Bronchial epithelial cell (primary cell): ENCODE data around the gene C19orf85. TPM values are rescaled to one million over a fixed set of nuclear protein-coding genes. Genes with fewer than 3 reads are reported as not detected.

Experiments
- DNase-seq: peaks from one replicate; pipeline ENCODE4 v3.0.0-alpha.2; 2010; ENCODE audit warnings: low read depth
- FAIRE-seq: peaks from 2 replicates; lab custom pipeline; 2011; peaks lifted over from hg19 to GRCh38; lab: Jason Lieb, UNC
- H3K27me3 ChIP-seq: 2 replicates; pipeline ENCODE4 v1.5.1; 2011; ENCODE audit warnings: low read length; ENCODE audit not compliant: control insufficient read depth, insufficient read depth
- H3K36me3 ChIP-seq: 2 replicates; pipeline ENCODE4 v1.5.1; 2011; ENCODE audit warnings: low read length; ENCODE audit not compliant: control insufficient read depth, insufficient read depth
- H3K4me3 ChIP-seq: 2 replicates; pipeline ENCODE4 v1.5.1; 2011; ENCODE audit warnings: mild to moderate bottlenecking, low read depth, low read length, control low read depth
- total RNA-seq: library from RNA; depleted of rRNA; stranded (reverse); fragments of >200 nt; gene quantifications from 2 replicates; pipeline ENCODE4 v1.2.1, GENCODE V29; 2014
- TF ChIP-seq, protein P1 (sequence below): IDR thresholded peaks from 2 replicates; pipeline ENCODE4 v1.5.1; 2011; ENCODE audit warnings: mild to moderate bottlenecking, moderate library complexity, low read length, control low read depth, inconsistent platforms; ENCODE audit not compliant: insufficient read depth, severe bottlenecking

The C19orf85 gene
- total RNA-seq, 1 donor from 2014 or later, result not detected

- Histone ChIP-seq H3K36me3 (no peaks in the 10 kb centered on the region), H3K4me3 (no peak overlapping the region), H3K27me3 (peaks cover 5% of the 10 kb centered on the region)
- FAIRE-seq, result no peak
- TF ChIP-seq, protein P1, sequence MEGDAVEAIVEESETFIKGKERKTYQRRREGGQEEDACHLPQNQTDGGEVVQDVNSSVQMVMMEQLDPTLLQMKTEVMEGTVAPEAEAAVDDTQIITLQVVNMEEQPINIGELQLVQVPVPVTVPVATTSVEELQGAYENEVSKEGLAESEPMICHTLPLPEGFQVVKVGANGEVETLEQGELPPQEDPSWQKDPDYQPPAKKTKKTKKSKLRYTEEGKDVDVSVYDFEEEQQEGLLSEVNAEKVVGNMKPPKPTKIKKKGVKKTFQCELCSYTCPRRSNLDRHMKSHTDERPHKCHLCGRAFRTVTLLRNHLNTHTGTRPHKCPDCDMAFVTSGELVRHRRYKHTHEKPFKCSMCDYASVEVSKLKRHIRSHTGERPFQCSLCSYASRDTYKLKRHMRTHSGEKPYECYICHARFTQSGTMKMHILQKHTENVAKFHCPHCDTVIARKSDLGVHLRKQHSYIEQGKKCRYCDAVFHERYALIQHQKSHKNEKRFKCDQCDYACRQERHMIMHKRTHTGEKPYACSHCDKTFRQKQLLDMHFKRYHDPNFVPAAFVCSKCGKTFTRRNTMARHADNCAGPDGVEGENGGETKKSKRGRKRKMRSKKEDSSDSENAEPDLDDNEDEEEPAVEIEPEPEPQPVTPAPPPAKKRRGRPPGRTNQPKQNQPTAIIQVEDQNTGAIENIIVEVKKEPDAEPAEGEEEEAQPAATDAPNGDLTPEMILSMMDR, result no peak
- DNase-seq, result no peak
Observed at GRCh38 chr19:55490478-55491432, 26.2 kb upstream of the C19orf85 start.

DNA sequence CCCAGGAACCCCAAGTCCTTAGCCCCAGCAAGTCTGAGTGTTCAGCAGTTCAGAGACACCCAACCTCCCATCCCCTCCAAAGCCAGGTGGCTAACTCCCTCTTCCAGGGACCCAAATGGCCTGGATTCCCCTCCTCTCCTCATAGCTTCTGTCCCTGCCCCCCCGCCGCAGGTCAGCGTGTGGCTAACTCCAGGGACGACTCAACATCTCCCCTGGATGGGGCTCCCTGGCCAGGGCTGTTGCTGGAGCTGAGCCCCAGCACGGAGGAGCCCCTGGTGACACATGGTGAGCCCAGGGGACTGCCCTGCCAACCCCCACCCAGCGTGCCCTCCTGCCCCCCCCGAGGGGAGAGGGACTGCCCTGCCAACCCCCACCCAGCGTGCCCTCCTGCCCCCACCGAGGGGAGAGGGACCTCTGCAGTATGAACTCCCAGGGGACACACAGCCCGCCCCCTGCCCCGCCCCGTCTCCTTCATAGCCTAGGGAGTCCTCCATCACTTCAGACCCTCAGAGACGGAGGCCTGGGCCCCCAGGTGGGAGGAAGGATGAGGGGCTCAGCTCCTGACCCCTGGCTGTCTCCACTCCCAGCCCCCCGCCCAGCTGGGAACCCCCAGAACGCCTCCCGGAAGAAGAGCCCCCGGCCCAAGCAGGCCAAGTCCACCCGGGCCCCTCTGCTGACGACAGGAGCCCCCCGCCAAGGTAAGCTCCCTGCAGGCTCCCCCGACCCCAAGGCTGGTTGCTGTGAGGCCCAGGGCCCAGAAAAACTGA, 25.3 kb upstream of the C19orf85 start:
- no peak overlapping the region for H3K4me3 ChIP-seq
- no peaks in the 10 kb centered on the region for H3K36me3 ChIP-seq
- TF ChIP-seq, protein P1, result no peak
- FAIRE-seq (no peak), DNase-seq (no peak)
- H3K27me3 ChIP-seq, result peaks cover 5% of the 10 kb centered on the region

DNA sequence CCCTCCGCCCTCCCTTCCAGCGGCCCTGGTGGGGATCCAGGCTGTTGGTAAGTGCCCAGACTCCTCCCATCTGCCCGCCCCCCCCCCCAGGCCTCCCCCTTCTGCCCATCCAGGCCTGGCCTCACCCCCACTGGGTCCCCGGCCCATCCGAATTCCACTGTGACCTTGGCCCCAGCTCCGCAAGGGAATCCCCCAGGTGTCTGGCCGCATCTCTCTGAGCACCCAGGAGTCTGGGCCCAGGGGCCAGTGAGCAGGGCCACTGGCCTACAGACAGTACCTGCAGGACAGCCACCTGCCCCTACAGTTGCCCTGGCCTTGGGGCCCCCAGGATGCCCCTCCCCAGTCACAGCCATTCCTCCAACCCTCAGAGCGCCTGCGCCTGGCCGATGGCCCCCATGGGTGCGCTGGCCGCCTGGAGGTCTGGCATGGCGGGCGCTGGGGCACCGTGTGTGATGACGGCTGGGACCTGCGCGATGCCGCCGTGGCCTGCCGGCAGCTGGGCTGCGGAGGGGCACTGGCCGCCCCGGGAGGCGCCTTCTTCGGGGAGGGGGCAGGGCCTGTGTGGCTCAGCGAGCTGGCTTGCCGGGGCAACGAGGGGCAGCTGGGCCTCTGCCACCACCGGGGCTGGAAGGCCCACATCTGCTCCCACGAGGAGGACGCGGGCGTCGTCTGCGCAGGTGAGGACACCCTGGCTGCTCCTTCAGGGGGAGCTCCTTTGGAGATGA, 24.6 kb upstream of the C19orf85 start:
- H3K27me3 ChIP-seq, result peaks cover 5% of the 10 kb centered on the region
- H3K4me3 ChIP-seq, result no peak overlapping the region
- TF ChIP-seq, protein P1, result no peak
- DNase-seq, result no peak
- no peaks in the 10 kb centered on the region for H3K36me3 ChIP-seq
- FAIRE-seq, result no peak

DNA sequence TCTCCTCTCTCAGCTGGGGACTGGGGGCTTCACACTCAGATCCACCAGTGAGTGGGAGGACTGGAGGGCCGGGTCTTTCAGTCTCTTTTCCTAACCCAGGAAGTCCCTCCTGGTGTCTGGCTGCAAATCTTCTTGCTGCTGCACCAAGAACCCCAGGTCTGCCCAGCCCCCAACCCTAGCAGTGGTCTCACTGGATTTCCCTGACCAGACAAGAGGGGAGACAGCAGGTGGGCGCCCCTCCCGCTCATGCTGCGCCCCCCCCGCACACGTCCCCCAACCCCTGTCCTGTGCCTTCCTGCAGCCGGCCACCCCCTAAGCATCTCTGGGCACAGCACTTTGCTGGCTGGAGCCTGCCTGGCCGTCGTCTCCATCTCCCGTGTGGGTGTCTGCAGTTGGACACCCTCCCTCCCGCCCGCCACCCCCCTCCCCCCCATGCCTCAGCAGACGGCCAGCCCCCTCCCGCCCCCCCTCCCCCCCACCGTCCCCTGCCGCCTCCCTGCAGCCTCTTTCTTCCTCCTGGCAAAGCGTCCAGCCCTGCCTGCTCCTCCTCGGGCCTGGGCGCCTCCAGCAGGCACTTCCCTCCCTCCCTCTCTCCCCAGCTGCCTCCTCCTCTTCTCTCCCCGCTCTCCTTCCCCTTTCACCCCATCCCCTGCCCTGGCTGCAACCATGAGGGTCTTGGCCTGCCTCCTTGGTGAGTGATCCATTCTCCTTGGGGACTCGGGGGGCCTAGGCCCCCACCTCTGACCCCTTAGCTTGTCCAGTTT, 23.6 kb upstream of the C19orf85 start, which contains the start of gene SSC5D:
SSC5D (plus strand) TSS at position 513 of the 764 bp plus-strand sequence; CDS start at position 667, 154 bp downstream.
- DNase-seq (no peak), FAIRE-seq (no peak)
- H3K4me3 ChIP-seq, result no peak within 1 kb of the TSS
- TF ChIP-seq, protein P1, result no peak
- peaks cover 2% of the 10 kb centered on the region for H3K36me3 ChIP-seq
- H3K27me3 ChIP-seq, result peaks cover 5% of the 10 kb centered on the region
